RWPE1 (cell line): Measurements from ENCODE around the gene ASIC2.
A peak's percentile ranks its signal among the peaks of the same experiment; 100 is the strongest.

Experiments
- CTCF ChIA-PET: fragments of 350-600 bp; sonication (Branson Sonifier 250); formaldehyde crosslinking; extraction: SDS; loops from one replicate; lab custom pipeline; 2021; lab: Yijun Ruan, JAX
- POLR2A ChIA-PET: fragments of 400-600 bp; formaldehyde crosslinking; extraction: SDS; loops from one replicate; lab custom pipeline; 2020; ENCODE audit warnings: antibody characterized with exemption; ENCODE audit not compliant: low non-redundant PET; lab: Yijun Ruan, JAX
- DNase-seq: peaks from one replicate; pipeline ENCODE4 v3.0.0; 2012; ENCODE audit warnings: low spot score
- H3K27ac ChIP-seq: fragments of 450-650 bp; 2 replicates; pipeline ENCODE4 v1.5.1; 2017
- TF ChIP-seq, protein P1 (sequence below): fragments of 450-650 bp; conservative IDR thresholded peaks from 2 replicates; pipeline ENCODE4 v1.5.1; 2017; ENCODE audit warnings: low read depth, mild to moderate bottlenecking

The ASIC2 gene

DNA sequence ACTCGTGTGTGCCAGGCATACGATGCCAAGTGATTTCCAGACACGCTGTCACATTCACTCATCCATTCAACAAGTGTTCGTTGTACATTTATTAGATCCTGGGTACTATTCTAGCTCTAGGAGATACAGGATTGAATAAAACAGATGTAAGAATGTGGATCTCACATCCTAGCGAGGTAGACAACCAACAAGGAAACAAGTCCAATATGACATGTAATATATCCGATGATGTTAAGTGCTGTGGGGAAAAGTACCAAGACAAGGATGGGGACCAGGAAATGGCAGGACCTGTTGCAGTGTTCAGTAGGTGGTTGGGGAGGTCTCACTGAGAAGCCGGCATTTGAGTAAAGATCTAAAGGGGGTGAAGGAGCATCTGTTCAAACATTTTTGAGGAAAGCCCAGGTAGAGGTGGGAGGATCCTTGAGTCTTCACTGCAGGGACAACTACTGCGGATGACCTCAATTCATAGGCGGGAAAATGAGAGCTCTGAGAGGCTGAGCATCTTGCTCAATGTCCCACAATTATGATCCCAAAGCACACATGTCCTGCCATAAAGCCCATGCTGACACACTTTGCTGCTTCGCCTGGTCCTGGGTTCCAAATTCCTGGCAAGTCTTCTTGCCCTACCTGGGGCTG lies 129.4 kb downstream of the ASIC2 start:
- peak overlapping the region; percentile 86 for H3K27ac ChIP-seq
- ChIA-PET CTCF (interaction anchor here (0.6 kb wide), 1 partner anchor 50 kb away, joined by 3 read pairs; no protein-coding TSS in a partner anchor), POLR2A (no interaction called here)
- no peak for DNase-seq
- TF ChIP-seq, protein P1, sequence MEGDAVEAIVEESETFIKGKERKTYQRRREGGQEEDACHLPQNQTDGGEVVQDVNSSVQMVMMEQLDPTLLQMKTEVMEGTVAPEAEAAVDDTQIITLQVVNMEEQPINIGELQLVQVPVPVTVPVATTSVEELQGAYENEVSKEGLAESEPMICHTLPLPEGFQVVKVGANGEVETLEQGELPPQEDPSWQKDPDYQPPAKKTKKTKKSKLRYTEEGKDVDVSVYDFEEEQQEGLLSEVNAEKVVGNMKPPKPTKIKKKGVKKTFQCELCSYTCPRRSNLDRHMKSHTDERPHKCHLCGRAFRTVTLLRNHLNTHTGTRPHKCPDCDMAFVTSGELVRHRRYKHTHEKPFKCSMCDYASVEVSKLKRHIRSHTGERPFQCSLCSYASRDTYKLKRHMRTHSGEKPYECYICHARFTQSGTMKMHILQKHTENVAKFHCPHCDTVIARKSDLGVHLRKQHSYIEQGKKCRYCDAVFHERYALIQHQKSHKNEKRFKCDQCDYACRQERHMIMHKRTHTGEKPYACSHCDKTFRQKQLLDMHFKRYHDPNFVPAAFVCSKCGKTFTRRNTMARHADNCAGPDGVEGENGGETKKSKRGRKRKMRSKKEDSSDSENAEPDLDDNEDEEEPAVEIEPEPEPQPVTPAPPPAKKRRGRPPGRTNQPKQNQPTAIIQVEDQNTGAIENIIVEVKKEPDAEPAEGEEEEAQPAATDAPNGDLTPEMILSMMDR: no peak

GRCh38 chr17:33154869-33155455 lies 138.1 kb downstream of the ASIC2 start:
- ChIA-PET POLR2A (no interaction called here), CTCF (interaction anchor here (1.1 kb wide), 1 partner anchor 138 kb away, joined by 4 read pairs; the partner anchor contains the start of gene ASIC2)
- no peak for DNase-seq
- no peak overlapping the region for H3K27ac ChIP-seq
- TF ChIP-seq, protein P1: no peak

GRCh38 chr17:33152783-33153182 lies 140.3 kb downstream of the ASIC2 start:
- DNase-seq: no peak
- TF ChIP-seq, protein P1: no peak
- H3K27ac ChIP-seq: no peak overlapping the region
- ChIA-PET POLR2A (no interaction called here), CTCF (no interaction called here)

DNA sequence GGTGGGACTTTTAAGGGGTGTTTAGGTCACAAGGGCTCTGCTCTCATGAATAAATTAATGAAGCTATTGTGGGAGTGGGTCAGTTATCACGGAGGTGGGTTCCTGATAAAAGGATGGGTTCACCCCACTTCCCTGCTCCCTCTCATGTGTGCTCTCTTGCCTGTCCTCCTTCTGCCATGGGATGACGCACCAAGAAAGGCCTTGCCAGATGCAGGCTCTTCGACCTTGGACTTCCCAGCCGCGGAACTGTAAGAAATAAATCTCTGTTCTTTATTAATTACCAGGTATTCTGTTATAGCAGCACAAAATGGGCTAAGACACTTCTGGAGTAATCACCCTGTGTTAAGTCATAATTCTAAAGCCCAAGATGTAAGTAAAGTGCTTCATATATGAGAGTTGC lies 141.5 kb downstream of the ASIC2 start:
- POLR2A ChIA-PET: no interaction called here
- TF ChIP-seq, protein P1: no peak
- H3K27ac ChIP-seq: no peak overlapping the region
- CTCF ChIA-PET: no interaction called here
- no peak for DNase-seq

GRCh38 chr17:33145941-33146340 lies 147.2 kb downstream of the ASIC2 start:
- CTCF ChIA-PET: interaction anchor here (0.5 to 1.1 kb wide), 3 partner anchors 107 to 198 kb away, joined by 3 to 7 read pairs (median 4); no protein-coding TSS in a partner anchor

GRCh38 chr17:33144837-33145236 lies 148.3 kb downstream of the ASIC2 start:
- POLR2A ChIA-PET: no interaction called here

More at GRCh38 chr17:33145941-33146340, 147.2 kb downstream of the ASIC2 start:
- no peak for DNase-seq
- TF ChIP-seq, protein P1: no peak
- POLR2A ChIA-PET: no interaction called here
- H3K27ac ChIP-seq: no peak overlapping the region

More at GRCh38 chr17:33144837-33145236, 148.3 kb downstream of the ASIC2 start:
- TF ChIP-seq, protein P1: no peak
- no peak for DNase-seq
- CTCF ChIA-PET: no interaction called here
- H3K27ac ChIP-seq: no peak overlapping the region
